CD4-positive, alpha-beta T cell treated with Interleukin-21 for 1 hour (primary cell): ENCODE results near the gene SMC6.

Experiments used
- DNase-seq: peaks from one replicate; pipeline ENCODE4 v3.0.0-alpha.2; 2020

The SMC6 gene

GRCh38 chr2:17646838-17647701 is 106.5 kb downstream of the SMC6 start:
- no peak for DNase-seq

- DNase-seq = peak; percentile 52
These were observed 107.5 kb downstream of the SMC6 start for GRCh38 chr2:17646081-17646554.

GRCh38 chr2:17644997-17645720 is 108.5 kb downstream of the SMC6 start:
- no peak for DNase-seq

DNA sequence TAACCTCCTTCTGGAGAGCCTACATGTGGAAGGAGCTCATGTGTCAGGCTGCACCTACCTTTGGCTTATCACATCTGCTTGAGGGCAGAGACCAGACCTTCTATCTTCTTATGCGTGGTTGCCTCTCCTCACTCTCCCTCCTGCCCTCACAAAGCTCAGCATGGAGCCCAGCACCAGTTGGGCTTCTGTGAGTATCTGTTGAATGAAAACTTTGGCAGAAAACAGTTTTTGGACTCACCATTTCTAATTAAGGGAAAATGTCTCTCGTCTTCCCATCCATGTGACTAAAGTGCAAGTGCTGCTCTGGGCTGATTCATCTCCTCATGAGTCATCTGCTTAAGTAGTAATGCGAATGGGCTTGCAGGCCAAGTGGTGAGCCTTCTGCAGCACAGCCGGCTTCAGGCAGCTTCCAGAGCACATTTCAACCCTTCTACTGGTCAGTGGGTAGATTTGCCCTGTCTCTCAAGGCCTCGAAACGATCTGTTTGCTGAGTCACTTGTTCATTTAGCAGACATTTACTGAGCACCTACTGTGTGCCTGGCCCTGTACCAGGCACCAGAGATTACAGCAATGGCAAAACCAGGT is 110.5 kb downstream of the SMC6 start:
- DNase-seq = no peak

GRCh38 chr2:17640406-17640805 is 113.2 kb downstream of the SMC6 start:
- DNase-seq = no peak

- no peak for DNase-seq
These were observed 115.3 kb downstream of the SMC6 start for GRCh38 chr2:17638196-17638743.

GRCh38 chr2:17637131-17637906 is 116.3 kb downstream of the SMC6 start:
- DNase-seq = no peak

DNA sequence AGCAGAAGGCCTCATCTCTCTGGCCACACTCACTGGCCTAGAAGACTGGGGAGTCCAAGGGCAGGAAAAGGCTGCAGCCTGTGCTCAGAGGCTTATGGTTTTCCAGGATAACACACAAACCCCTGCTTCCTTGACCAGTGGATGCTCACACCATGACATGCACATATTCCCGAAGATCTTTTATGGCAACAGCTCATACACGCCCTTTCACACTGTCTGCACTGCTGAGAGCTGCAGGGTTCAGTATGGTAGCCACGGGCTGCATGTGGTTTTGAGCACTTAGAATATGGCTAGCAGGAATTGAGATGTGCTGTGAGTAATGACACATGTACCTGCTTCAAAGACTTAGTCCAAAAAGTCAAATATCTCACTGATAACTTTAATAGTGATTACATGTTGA is 117.4 kb downstream of the SMC6 start:
- no peak for DNase-seq

DNA sequence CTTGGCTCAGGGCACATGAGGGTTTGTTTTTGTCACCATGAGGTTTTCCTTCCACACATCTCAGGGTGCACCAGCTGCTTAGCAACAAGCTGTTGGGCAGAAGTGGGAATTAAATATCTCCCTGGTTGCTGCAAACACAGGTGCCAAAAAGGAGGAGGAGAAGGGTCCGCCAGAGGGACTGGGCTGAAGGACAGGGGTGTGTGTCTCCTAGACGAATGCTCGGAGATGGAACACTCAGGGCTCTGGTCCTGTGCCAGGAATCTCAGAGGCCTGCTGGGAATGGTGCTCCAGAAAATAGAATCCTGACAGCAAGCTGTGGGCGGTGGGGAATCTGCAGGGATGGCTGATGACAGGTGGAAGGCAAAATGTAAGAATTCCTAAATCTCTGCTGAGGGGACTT is 118.6 kb downstream of the SMC6 start:
- no peak for DNase-seq

DNA sequence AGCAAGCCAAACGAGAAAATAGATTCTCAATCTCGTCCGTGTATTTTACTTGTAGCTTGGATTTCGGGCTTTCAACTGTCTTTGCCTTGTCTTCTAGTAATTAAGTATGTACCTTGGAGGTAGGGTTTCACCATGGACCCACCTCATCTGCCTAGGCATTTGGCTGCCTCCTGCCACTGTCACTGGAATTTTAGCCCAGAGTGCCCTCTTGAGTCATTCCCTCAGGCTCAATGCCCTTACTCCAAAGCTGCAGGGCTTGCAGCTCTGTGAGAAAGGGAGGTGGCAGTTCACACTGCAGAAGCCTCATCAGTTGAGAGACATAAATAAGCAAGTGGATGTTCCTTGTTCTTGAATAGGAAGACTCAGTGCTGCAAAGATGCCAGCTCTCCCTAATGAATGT is 123.5 kb downstream of the SMC6 start:
- no peak for DNase-seq

GRCh38 chr2:17628349-17629261 is 125.0 kb downstream of the SMC6 start:
- no peak for DNase-seq

GRCh38 chr2:17627434-17627833 is 126.2 kb downstream of the SMC6 start:
- no peak for DNase-seq

DNA sequence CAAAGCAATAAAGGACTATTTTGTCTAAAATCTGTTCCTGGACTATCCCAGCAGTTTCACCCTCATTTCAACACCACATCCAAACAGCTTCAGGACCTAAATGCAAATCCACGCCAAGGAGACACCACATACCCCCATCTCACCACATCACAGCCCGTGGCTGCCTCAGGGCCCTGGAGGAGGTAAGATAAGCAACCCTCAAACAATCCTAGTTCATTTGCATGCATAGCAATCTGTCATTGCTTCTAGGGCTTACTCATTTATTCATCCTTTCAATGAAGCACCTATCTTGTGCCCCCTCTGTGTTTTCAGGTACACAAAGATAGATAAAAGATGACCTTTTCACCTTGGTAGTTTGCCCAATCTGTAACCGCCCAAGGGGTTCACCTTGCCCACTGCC is 126.6 kb downstream of the SMC6 start:
- DNase-seq = no peak

DNA sequence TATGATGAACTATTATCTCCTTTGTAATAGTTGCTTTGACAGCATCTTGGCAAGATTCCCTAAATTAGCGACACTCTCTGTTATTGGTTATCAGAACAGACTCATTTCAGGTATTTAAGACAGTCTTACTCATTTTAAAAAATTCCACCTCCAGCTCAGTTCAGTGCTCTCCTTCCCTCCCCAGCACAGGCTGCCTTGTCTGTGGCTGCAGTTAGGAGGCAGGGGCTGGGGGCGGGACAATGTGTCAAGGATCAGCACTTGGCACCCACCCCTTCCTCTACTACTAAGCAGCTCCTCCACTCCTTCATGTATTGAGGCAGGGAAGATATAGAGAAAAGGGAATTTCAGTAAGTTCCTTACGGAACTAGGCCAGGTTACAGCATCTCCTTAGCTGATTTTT is 128.2 kb downstream of the SMC6 start:
- DNase-seq = no peak

DNA sequence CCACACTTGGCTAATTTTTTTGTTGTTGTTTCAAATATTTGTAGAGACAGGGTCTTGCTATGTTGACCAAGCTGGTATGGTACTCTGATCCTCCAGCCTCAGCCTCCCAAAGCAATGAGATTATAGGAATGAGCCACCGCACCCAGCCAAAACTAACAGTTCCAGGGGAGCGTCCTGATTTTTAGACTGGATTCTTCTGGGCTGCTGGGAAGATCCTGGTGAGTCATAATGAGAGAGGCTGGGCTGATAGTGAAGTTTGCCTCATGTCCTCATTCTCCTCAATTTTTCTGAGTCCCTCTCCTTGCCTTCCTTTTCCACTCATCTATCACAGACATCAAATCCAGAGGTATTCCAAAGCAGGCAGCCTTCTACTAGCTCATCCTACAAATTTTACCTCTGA is 131.8 kb downstream of the SMC6 start:
- DNase-seq = no peak

- DNase-seq = no peak
These were observed 132.8 kb downstream of the SMC6 start for GRCh38 chr2:17620841-17621240.

DNA sequence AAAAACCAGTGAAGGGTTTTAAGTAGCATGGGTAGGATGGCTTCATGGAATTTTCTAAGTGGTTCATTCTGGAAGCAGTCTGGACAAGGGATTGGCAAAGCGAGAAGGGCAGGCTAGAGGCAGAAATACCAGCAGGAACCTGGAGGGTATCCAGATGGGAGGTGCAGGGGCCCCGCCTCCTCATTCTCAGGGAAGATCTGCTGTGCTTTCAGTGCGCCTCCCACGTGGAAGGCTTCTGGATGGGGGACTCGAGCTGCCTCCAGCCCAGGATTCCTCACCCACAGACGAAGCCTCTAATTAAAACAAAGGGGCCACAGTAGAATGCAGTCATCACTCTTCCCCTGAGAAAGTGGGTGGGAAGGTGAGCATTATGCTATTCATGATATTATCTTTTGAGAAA is 133.3 kb downstream of the SMC6 start:
- no peak for DNase-seq

- no peak for DNase-seq
These were observed 135.7 kb downstream of the SMC6 start for GRCh38 chr2:17617955-17618354.

DNA sequence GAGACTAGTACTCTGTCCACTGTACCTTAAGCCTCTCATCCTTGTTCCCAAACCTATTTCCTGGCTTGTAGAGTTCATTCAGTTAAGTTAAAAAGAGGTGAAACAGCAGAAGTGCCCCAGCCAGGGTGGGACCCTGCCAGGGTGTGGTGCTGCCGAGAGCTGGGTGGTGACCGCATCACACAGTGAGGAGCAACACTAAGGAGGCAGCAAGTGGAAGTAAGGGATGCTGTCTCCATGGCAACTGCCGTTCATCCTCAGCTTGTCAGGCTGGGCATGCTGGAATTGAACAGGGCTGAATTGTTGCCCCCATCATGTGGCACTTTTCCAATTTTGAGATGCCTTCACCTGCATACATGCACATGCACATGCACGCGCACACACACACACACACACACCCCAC is 136.1 kb downstream of the SMC6 start:
- no peak for DNase-seq

GRCh38 chr2:17616405-17616804 is 137.2 kb downstream of the SMC6 start:
- DNase-seq = no peak

DNA sequence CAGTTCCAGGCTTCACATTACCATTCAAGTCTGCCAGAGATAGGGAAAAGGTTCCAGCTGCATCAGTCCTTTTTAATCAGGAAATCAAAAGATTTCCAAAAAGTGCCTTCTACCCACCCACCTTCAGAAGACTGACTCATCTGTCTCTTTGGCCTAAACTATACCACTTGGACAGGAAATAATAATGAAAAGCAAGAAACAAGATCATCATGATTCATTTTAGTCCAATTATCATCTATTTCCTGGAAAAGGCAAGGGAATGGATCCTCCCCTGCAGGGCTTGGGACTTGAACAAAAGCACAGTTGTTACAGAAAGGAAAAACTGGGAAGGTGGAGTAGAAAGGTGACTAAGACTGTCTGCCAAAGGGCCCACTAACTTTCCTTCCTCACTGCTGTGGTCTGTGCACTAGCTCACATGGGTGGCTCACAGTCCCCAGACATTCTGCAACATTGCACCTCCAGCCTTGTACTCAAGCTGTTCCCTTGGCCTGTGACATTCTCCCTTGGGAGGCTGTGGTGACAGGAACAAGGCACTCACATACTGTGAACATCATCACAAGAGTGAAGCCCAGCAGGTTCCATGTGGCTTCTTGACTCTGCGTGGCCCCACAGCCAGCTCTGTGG is 137.8 kb downstream of the SMC6 start:
- DNase-seq = no peak
